Skeletal muscle satellite cell (primary cell): Measurements from ENCODE around the gene CRKL.

Source experiments
- H3K27me3 ChIP-seq: 2 replicates; pipeline ENCODE4 v1.7.0; 2013; ENCODE audit warnings: low read length; ENCODE audit not compliant: control insufficient read depth, insufficient read depth
- H3K36me3 ChIP-seq: 2 replicates; pipeline ENCODE4 v1.7.0; 2013; ENCODE audit warnings: mild to moderate bottlenecking, control low read depth, low read length; ENCODE audit not compliant: insufficient read depth
- H3K4me1 ChIP-seq: 2 replicates; pipeline ENCODE4 v1.7.0; 2013; ENCODE audit warnings: low read length; ENCODE audit not compliant: control insufficient read depth, insufficient read depth
- H3K4me2 ChIP-seq: 2 replicates; pipeline ENCODE4 v1.7.0; 2013; ENCODE audit warnings: mild to moderate bottlenecking, low read length
- H3K4me3 ChIP-seq: 2 replicates; pipeline ENCODE4 v1.7.0; 2013; ENCODE audit warnings: low read length
- H3K9ac ChIP-seq: 2 replicates; pipeline ENCODE4 v1.7.0; 2013; ENCODE audit warnings: mild to moderate bottlenecking, low read depth, low read length, moderate library complexity
- H3K9me3 ChIP-seq: replicated peaks from 2 replicates; pipeline ENCODE4 v1.7.0; 2013; ENCODE audit warnings: mild to moderate bottlenecking, control low read depth, low read length

CRKL gene

GRCh38 chr22:20948450-20948849 is 31.2 kb downstream of the CRKL start:
- Histone ChIP-seq H3K4me2 (no peak overlapping the region), H3K4me3 (no peak overlapping the region), H3K36me3 (peaks cover 44% of the 10 kb centered on the region), H3K4me1 (peaks cover 24% of the 10 kb centered on the region), H3K9ac (no peak overlapping the region), H3K9me3 (no peaks in the 10 kb centered on the region), H3K27me3 (no peaks in the 10 kb centered on the region)

DNA sequence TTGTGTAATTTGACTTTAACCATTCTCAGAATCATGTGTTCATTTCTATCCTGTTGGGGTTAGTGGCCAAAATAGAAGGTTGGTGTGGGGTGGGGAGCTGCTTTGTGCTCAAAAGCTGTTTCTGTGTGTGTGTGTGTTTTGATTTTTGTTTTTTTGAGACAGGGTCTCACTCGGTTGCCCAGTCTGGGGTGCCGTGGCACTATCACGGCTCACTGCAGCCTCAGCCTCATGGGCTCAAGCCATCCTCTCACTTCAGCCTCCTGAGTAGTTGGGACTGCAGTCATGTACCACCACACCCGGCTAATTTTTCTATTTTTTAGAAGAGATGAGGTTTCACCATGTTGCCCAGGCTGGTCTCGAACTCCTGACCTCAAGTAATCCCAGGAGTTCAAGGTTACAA is 31.8 kb downstream of the CRKL start:
- no peak overlapping the region for H3K4me2 ChIP-seq
- no peaks in the 10 kb centered on the region for H3K27me3 ChIP-seq
- H3K4me3 ChIP-seq: no peak overlapping the region
- H3K4me1 ChIP-seq: peaks cover 24% of the 10 kb centered on the region
- no peak overlapping the region for H3K9ac ChIP-seq
- no peaks in the 10 kb centered on the region for H3K9me3 ChIP-seq
- peaks cover 50% of the 10 kb centered on the region for H3K36me3 ChIP-seq

GRCh38 chr22:20949698-20950183 is 32.5 kb downstream of the CRKL start:
- no peak overlapping the region for H3K4me2 ChIP-seq
- peaks cover 24% of the 10 kb centered on the region for H3K4me1 ChIP-seq
- no peak overlapping the region for H3K9ac ChIP-seq
- no peak overlapping the region for H3K4me3 ChIP-seq
- peaks cover 55% of the 10 kb centered on the region for H3K36me3 ChIP-seq
- no peaks in the 10 kb centered on the region for H3K9me3 ChIP-seq
- H3K27me3 ChIP-seq: no peaks in the 10 kb centered on the region

DNA sequence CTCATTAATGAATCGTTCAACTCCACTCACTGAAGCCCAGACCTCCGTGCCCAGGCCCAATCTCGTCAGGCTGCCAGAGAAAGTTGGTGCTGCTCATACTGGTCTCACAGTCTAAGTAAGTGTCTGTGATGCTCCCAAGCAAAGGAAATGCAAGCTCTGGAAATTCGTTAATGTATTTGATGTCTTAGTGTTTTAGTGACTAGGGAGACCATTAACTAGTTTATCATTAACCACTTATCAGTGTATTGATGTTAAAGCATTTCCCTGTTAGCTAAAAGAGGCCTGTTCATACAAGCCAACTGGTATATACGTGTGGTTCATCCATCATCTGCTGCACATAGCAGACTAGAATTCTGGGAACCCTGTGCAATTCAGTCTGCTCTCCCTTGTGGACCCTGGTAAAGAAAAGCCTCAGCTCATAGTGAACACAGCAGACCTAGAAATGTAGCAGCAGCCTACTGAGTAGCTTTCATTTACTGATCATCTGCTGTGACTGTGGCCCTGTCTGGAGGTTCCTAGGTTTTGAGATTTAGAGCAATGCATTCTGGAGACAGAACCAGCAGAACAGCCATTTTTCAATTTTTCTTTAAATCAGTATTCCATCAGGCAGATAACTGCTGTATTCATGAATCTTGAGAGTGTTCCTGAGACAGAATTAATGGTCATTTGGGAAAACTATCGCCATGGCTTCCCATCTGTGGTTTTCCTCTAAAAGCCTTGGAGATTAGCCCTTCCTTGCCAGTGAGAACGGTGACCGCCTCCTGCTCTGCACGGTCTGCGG is 34.1 kb downstream of the CRKL start:
- Histone ChIP-seq H3K27me3 (no peaks in the 10 kb centered on the region), H3K9ac (no peak overlapping the region), H3K4me1 (peaks cover 12% of the 10 kb centered on the region), H3K4me3 (no peak overlapping the region), H3K4me2 (no peak overlapping the region), H3K36me3 (peaks cover 55% of the 10 kb centered on the region), H3K9me3 (no peaks in the 10 kb centered on the region)

DNA sequence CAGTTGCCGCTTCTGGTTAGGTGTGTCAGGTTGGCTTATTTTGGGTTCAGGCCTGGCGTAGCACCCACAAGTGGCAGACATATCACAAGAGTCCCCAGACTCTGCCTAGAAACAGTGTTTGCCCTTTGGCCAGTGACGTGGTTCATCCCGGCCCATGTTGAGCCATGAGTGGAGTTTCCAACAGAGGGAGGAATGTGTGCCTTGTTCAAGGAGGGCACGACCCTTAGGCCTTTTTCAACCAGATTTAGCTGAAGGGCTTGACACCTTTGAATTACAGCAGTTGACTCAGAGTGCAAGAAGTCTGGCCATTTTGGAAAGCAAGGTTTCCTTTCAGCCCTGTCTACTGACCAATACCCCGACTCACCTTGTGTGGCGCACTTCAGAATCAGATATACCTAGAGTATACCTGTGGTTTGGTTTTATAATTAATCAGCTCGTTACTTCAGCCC is 34.7 kb downstream of the CRKL start:
- no peak overlapping the region for H3K4me3 ChIP-seq
- H3K36me3 ChIP-seq: peaks cover 55% of the 10 kb centered on the region
- no peaks in the 10 kb centered on the region for H3K27me3 ChIP-seq
- no peak overlapping the region for H3K9ac ChIP-seq
- no peak overlapping the region for H3K4me2 ChIP-seq
- no peaks in the 10 kb centered on the region for H3K9me3 ChIP-seq
- H3K4me1 ChIP-seq: peaks cover 12% of the 10 kb centered on the region

DNA sequence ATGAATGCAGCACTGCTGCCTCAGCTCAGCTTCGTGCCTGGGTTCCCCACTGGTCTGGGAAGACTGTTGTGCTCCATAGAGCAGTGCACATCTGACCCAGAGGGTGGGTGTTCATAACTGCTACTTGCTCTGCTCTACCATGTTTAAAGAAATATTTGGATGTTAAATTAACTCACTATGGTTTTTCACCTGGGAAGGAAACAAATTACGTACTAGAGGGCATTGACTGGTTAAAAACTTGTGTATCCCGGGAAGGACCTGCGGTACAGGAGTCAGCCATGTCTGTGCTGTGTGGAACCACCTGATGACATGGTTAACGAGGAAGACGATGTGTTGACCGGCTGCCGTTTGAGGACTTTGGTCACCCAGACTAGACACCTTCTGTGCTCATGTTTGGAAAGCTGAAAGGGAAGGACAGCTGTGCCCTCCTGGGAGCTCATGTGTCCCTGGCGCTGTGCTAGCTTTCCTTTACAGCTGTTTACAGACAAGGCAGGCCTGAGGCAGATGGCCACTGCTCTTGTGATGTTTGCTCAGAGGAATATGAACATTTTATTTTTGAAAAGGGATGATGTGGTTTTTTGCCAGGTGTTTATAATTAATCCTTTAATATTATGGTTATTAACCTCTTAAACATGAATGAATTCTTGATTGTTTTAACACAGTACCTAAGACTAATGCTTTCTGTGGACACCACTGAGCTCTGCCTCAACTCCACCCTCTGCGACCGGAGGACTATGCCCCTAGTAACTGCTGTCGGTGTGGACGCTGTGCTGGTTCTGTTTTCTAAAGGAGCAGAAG is 35.5 kb downstream of the CRKL start:
- H3K4me3 ChIP-seq: no peak overlapping the region
- H3K9ac ChIP-seq: no peak overlapping the region
- peaks cover 55% of the 10 kb centered on the region for H3K36me3 ChIP-seq

GRCh38 chr22:20953342-20953608 is 36.1 kb downstream of the CRKL start:
- peaks cover 22% of the 10 kb centered on the region for H3K4me1 ChIP-seq
- no peak overlapping the region for H3K9ac ChIP-seq
- no peaks in the 10 kb centered on the region for H3K27me3 ChIP-seq
- peaks cover 55% of the 10 kb centered on the region for H3K36me3 ChIP-seq
- H3K9me3 ChIP-seq: no peaks in the 10 kb centered on the region
- no peak overlapping the region for H3K4me2 ChIP-seq
- H3K4me3 ChIP-seq: no peak overlapping the region

More for the DNA sequence above, 35.5 kb downstream of the CRKL start:
- Histone ChIP-seq H3K4me1 (peaks cover 17% of the 10 kb centered on the region), H3K27me3 (no peaks in the 10 kb centered on the region), H3K4me2 (no peak overlapping the region), H3K9me3 (no peaks in the 10 kb centered on the region)

DNA sequence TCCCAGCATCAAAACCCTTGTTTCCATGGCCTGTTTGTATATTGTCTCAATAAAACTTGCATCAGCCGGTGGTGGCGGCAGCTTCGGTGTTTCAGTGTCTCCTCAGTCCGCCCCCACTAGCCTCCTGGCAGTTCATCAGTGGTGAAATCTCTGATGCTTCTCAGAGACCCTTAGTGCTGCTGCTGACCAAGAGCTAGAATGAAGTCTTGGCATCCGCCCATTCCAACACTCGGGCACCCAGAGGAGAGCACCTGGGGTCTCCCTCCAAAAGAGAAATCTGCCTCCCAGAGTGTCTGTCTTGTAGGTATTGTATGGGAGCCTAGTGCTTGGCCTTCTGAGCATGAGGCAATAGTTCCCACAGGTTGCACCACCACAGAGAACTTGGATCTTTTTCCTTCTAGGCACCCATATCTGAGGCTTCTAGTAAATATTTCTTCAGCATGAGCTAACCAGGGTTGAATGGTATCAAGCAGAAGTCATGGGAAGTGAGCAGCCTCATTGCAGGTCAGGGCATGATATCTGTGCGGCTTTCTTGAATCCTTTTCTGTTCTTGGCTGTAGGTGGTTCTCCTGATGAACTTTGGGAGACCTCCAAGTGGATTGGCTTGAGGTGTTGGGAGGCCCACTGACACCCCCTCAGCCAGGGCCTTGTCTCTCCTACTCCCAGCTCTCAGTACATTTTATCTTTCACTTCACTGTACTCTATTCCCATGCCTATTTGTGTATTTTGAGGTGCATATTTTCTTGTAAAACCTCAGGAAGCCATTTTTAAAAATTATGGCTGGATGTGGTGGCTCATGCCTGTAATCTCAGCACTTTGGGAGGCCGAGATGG is 36.7 kb downstream of the CRKL start:
- Histone ChIP-seq H3K4me3 (no peak overlapping the region), H3K4me1 (peaks cover 22% of the 10 kb centered on the region), H3K9me3 (no peaks in the 10 kb centered on the region), H3K4me2 (no peak overlapping the region), H3K9ac (no peak overlapping the region), H3K36me3 (peaks cover 55% of the 10 kb centered on the region), H3K27me3 (no peaks in the 10 kb centered on the region)

DNA sequence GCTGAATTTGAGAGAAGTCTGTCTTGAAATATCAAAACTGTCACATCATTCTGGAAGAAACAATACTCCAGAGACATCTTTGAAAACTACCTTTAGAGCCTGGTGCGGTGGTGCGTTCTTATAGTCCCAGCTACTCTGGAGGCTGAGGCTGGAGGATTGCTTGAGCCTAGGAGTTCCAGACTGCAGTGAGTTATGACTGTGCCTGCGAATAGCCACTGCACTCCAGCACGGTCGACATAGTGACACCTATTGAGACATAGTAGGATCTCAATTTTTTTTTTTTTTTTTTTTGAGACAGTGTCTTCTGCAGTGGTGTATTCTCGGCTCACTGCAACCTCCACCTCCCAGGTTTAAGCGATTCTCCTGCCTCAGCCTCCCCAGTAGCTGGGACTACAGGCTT is 38.3 kb downstream of the CRKL start:
- peaks cover 39% of the 10 kb centered on the region for H3K36me3 ChIP-seq
- H3K9ac ChIP-seq: no peak overlapping the region
- peaks cover 22% of the 10 kb centered on the region for H3K4me1 ChIP-seq
- no peaks in the 10 kb centered on the region for H3K9me3 ChIP-seq
- no peak overlapping the region for H3K4me3 ChIP-seq
- no peak overlapping the region for H3K4me2 ChIP-seq
- no peaks in the 10 kb centered on the region for H3K27me3 ChIP-seq

GRCh38 chr22:20956258-20957101 is 39.3 kb downstream of the CRKL start:
- H3K27me3 ChIP-seq: no peaks in the 10 kb centered on the region
- peak overlapping the region; percentile 97 for H3K4me2 ChIP-seq
- peaks cover 30% of the 10 kb centered on the region for H3K36me3 ChIP-seq
- H3K4me1 ChIP-seq: peaks cover 19% of the 10 kb centered on the region
- H3K4me3 ChIP-seq: peak overlapping the region; percentile 87
- H3K9me3 ChIP-seq: no peaks in the 10 kb centered on the region
- H3K9ac ChIP-seq: peak overlapping the region; percentile 73
